CD4-positive, alpha-beta T cell (primary cell): ENCODE results near the gene ZC3H13. TPM values are rescaled to one million over a fixed set of nuclear protein-coding genes. Genes with fewer than 3 reads are reported as not detected.

ENCODE experiments used
- ATAC-seq: fragments of 200-7000 bp; cut with Tn5 transposase; one replicate; pipeline ENCODE4 v1.10.0; 2022; ENCODE audit warnings: mild to moderate bottlenecking; ENCODE audit not compliant: poor library complexity
- CTCF ChIA-PET: fragments of 350-600 bp; sonication (Branson Sonifier 250); formaldehyde crosslinking; loops from one replicate; lab custom pipeline; 2021; ENCODE audit warnings: antibody characterized with exemption, inconsistent platforms; lab: Charles Lee
- POLR2A ChIA-PET: fragments of 350-600 bp; sonication (Branson Sonifier 250); formaldehyde crosslinking; loops from one replicate; lab custom pipeline; 2021; ENCODE audit warnings: antibody characterized with exemption, inconsistent platforms; lab: Charles Lee
- DNase-seq, 14 experiments: peaks; one replicate each; pipeline ENCODE4 v3.0.0-alpha.2; 2013 to 2020; ENCODE audit warnings: mixed read lengths in 2 of 14
- H3K27ac ChIP-seq, 2 donors: one replicate each; pipeline versions ENCODE4 v1.5.1 to v1.7.0; 2013; ENCODE audit warnings: low read length in 2 of 2, low read depth in 1 of 2, mild to moderate bottlenecking in 1 of 2
- H3K27me3 ChIP-seq, 2 experiments: 1 replicate in 1 of 2; 2 replicates in 1 of 2; pipeline versions ENCODE4 v1.6.1 to v1.7.0; 2013; ENCODE audit warnings: low read length in 2 of 2, control low read depth in 1 of 2, mild to moderate bottlenecking in 1 of 2, moderate library complexity in 1 of 2; ENCODE audit not compliant: insufficient read depth in 2 of 2, control insufficient read depth in 1 of 2
- H3K36me3 ChIP-seq: one replicate; pipeline ENCODE4 v1.6.1; 2013; ENCODE audit warnings: low read length, control low read depth; ENCODE audit not compliant: insufficient read depth
- H3K4me1 ChIP-seq: one replicate; pipeline ENCODE4 v1.6.1; 2013; ENCODE audit warnings: low read length, control low read depth; ENCODE audit not compliant: insufficient read depth
- H3K4me3 ChIP-seq: one replicate; pipeline ENCODE4 v1.5.1; 2013; ENCODE audit warnings: mild to moderate bottlenecking, low read length, moderate library complexity
- H3K9me3 ChIP-seq, 2 experiments: 1 replicate in 1 of 2; 2 replicates in 1 of 2; pipeline versions ENCODE4 v1.6.1 to v1.7.0; 2013; ENCODE audit warnings: low read length in 2 of 2, mild to moderate bottlenecking in 2 of 2, control low read depth in 1 of 2, moderate library complexity in 1 of 2; ENCODE audit not compliant: control insufficient read depth in 1 of 2, insufficient read depth in 1 of 2
- H3K27ac Mint-ChIP-seq: one replicate; pipeline ENCODE4 v1.8.0; 2020; ENCODE audit warnings: mixed read lengths
- H3K27me3 Mint-ChIP-seq: one replicate; pipeline ENCODE4 v1.8.0; 2021; ENCODE audit warnings: mixed read lengths
- H3K36me3 Mint-ChIP-seq: one replicate; pipeline ENCODE4 v1.8.0; 2021; ENCODE audit warnings: low read depth, mixed read lengths
- H3K4me1 Mint-ChIP-seq: one replicate; pipeline ENCODE4 v1.8.0; 2021; ENCODE audit warnings: low read depth, mixed read lengths
- H3K4me3 Mint-ChIP-seq: one replicate; pipeline ENCODE4 v1.8.0; 2020; ENCODE audit warnings: mild to moderate bottlenecking, mixed read lengths
- H3K9me3 Mint-ChIP-seq: one replicate; pipeline ENCODE4 v1.8.0; 2020; ENCODE audit warnings: mixed read lengths
- intact Hi-C, 2 experiments: fragments of 100-400 bp; cut with DNase I in 1 of 2; cut with micrococcal nuclease in 1 of 2; formaldehyde crosslinking; loops; one replicate each; pipeline versions ENCODE4 v1.15.1 to v1.9.0; 2023 to 2025; cut with DNase I, micrococcal nuclease
- total RNA-seq, 174 experiments: library from RNA in 2 of 174; stranded (reverse) in 2 of 174; gene quantifications; one replicate each; pipeline ENCODE4 v1.2.3 and lab custom pipeline; 2021 to 2026
- TF ChIP-seq, protein P1 (sequence below): fragments of 200-600 bp; IDR thresholded peaks from one replicate; pipeline ENCODE4 v1.8.0; 2022; ENCODE audit warnings: antibody characterized with exemption, mild to moderate bottlenecking

Gene ZC3H13
- total RNA-seq, 2 experiments from 2014 or later, result 36.5 to 43.8 TPM

DNA sequence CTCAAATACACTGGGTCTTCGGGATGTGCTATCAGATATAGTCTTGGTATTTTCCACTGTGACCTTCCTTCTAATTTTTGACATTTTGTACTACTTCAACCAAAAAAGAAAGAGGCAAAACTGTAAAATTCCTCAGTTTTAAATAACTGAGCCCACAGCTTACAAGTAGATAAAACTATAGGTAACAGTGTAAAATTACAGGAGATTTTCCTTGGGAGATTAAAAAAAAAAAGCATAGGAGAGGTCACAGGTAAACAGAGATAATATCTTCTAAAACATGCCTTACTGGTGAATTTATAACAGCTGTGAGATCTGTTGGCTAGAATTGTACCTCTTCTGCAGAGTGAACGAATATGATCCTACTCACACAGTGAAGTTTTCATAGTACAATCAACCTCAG lies 7.1 kb downstream of the ZC3H13 start:
- CTCF ChIA-PET, result no interaction called here
- Mint-ChIP-seq H3K4me1 (peaks cover 59% of the 10 kb centered on the region), H3K9me3 (no peaks in the 10 kb centered on the region), H3K36me3 (peaks cover 45% of the 10 kb centered on the region), H3K27ac (no peak overlapping the region), H3K27me3 (no peaks in the 10 kb centered on the region), H3K4me3 (no peak overlapping the region)
- DNase-seq (no peak), ATAC-seq (no peak)
- Histone ChIP-seq H3K4me3 (no peak overlapping the region), H3K4me1 (no peaks in the 10 kb centered on the region), H3K27ac (no peak overlapping the region), H3K9me3 (no peaks in the 10 kb centered on the region), H3K27me3 (no peaks in the 10 kb centered on the region), H3K36me3 (peaks cover 22% of the 10 kb centered on the region)
- TF ChIP-seq, protein P1, sequence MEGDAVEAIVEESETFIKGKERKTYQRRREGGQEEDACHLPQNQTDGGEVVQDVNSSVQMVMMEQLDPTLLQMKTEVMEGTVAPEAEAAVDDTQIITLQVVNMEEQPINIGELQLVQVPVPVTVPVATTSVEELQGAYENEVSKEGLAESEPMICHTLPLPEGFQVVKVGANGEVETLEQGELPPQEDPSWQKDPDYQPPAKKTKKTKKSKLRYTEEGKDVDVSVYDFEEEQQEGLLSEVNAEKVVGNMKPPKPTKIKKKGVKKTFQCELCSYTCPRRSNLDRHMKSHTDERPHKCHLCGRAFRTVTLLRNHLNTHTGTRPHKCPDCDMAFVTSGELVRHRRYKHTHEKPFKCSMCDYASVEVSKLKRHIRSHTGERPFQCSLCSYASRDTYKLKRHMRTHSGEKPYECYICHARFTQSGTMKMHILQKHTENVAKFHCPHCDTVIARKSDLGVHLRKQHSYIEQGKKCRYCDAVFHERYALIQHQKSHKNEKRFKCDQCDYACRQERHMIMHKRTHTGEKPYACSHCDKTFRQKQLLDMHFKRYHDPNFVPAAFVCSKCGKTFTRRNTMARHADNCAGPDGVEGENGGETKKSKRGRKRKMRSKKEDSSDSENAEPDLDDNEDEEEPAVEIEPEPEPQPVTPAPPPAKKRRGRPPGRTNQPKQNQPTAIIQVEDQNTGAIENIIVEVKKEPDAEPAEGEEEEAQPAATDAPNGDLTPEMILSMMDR, result no peak
- POLR2A ChIA-PET, result no interaction called here
- intact Hi-C loops, result no loop called here

DNA sequence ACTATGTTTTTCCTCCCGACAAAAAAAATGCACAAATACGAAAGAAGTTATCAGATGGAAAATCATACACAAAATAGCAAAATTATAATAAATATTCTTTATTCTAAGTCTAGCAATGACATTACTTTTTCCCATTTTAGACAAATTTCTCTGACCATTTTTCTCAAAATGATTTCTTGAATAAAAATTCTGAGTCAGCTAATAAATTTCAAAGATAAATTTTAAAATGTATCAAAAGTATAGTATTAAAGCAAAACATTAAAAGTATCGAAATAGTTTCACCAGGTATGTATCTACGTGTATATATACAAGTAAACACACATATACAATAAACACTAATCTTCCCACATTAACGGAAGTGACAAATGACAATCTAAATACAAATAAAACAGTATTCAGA lies 8.9 kb downstream of the ZC3H13 start:
- Histone ChIP-seq H3K4me3 (no peak overlapping the region), H3K36me3 (peaks cover 35% of the 10 kb centered on the region), H3K4me1 (no peaks in the 10 kb centered on the region), H3K27ac (no peak overlapping the region), H3K27me3 (no peaks in the 10 kb centered on the region), H3K9me3 (no peaks in the 10 kb centered on the region)
- no peaks in the 10 kb centered on the region for H3K27me3 Mint-ChIP-seq
- H3K4me3 Mint-ChIP-seq, result no peak overlapping the region
- H3K4me1 Mint-ChIP-seq, result peaks cover 47% of the 10 kb centered on the region
- intact Hi-C loops, result no loop called here
- H3K9me3 Mint-ChIP-seq, result no peaks in the 10 kb centered on the region
- ATAC-seq (no peak), DNase-seq (no peak)
- CTCF ChIA-PET, result interaction anchor here (2.3 kb wide), 1 partner anchor 9 kb away, joined by 6 read pairs; the partner anchor contains the start of gene ZC3H13
- TF ChIP-seq, protein P1, result no peak
- H3K27ac Mint-ChIP-seq, result no peak overlapping the region
- peaks cover 56% of the 10 kb centered on the region for H3K36me3 Mint-ChIP-seq
- POLR2A ChIA-PET, result no interaction called here

DNA sequence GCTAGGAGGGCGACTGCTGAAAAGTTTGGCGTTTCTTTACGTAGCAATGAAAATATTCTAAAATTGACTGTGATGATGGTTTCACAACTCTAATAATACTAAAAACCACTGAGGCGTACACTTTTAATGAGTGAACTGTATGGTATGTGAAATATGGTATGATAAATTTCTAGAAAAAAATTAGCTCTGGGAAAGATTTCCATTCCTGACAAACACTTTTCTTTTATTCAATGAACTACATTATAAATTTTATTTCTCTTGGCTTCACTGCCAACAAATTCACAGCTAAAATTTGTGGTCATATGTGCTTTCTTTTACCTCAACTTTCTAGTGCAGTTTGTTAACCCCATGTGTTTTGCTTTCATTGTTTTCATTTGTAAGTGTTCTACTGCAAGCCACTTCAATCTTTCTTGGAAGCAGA lies 11.1 kb downstream of the ZC3H13 start:
- Mint-ChIP-seq H3K27me3 (no peaks in the 10 kb centered on the region), H3K27ac (no peak overlapping the region), H3K36me3 (peaks cover 72% of the 10 kb centered on the region), H3K4me3 (no peak overlapping the region), H3K4me1 (peaks cover 25% of the 10 kb centered on the region), H3K9me3 (no peaks in the 10 kb centered on the region)
- DNase-seq, result no peak
- H3K36me3 ChIP-seq, result peaks cover 47% of the 10 kb centered on the region
- H3K27ac ChIP-seq, result no peak overlapping the region
- ATAC-seq, result no peak
- TF ChIP-seq, protein P1, result no peak
- intact Hi-C loops, result no loop called here
- H3K4me3 ChIP-seq, result no peak overlapping the region
- POLR2A ChIA-PET, result no interaction called here
- no peaks in the 10 kb centered on the region for H3K27me3 ChIP-seq
- H3K9me3 ChIP-seq, result no peaks in the 10 kb centered on the region
- no peaks in the 10 kb centered on the region for H3K4me1 ChIP-seq
- CTCF ChIA-PET, result interaction anchor here (2.3 kb wide), 1 partner anchor 11 kb away, joined by 6 read pairs; the partner anchor contains the start of gene ZC3H13
